Stomach smooth muscle (tissue), 2 donors: ENCODE data around the gene MX2.

Source experiments
- H3K27ac ChIP-seq: one replicate; pipeline ENCODE4 v1.7.0; 2013; ENCODE audit warnings: mild to moderate bottlenecking, low read length, inconsistent platforms
- H3K27me3 ChIP-seq, 2 donors: one replicate each; pipeline ENCODE4 v1.7.0; 2013; ENCODE audit warnings: low read length in 2 of 2; ENCODE audit not compliant: insufficient read depth in 2 of 2, control insufficient read depth in 1 of 2
- H3K36me3 ChIP-seq, 2 donors: one replicate each; pipeline ENCODE4 v1.7.0; 2013; ENCODE audit warnings: low read length in 2 of 2; ENCODE audit not compliant: control insufficient read depth in 2 of 2, insufficient read depth in 2 of 2
- H3K4me1 ChIP-seq: one replicate; pipeline ENCODE4 v1.7.0; 2013; ENCODE audit warnings: low read length; ENCODE audit not compliant: control insufficient read depth, insufficient read depth
- H3K4me3 ChIP-seq, 2 donors: one replicate each; pipeline ENCODE4 v1.7.0; 2013; ENCODE audit warnings: low read length in 2 of 2
- H3K9ac ChIP-seq, 2 donors: one replicate each; pipeline ENCODE4 v1.7.0; 2013; ENCODE audit warnings: low read length in 2 of 2, mild to moderate bottlenecking in 1 of 2
- H3K9me3 ChIP-seq, 2 donors: one replicate each; pipeline ENCODE4 v1.7.0; 2013; ENCODE audit warnings: low read length in 2 of 2; ENCODE audit not compliant: control insufficient read depth in 2 of 2
- donor health status: healthy.
- donor health status: Pancreatic carcinoma.

The MX2 gene

GRCh38 chr21:41429305-41429704 is 67.5 kb downstream of the MX2 start:
- H3K27me3 ChIP-seq: no peaks in the 10 kb centered on the region
- H3K36me3 ChIP-seq: peaks cover 23% of the 10 kb centered on the region in 2 donors
- H3K9ac ChIP-seq: no peak overlapping the region
- no peak overlapping the region for H3K27ac ChIP-seq
- H3K9me3 ChIP-seq: no peaks in the 10 kb centered on the region
- peaks cover 16% of the 10 kb centered on the region for H3K4me1 ChIP-seq
- no peak overlapping the region for H3K4me3 ChIP-seq

GRCh38 chr21:41429925-41430491 is 68.2 kb downstream of the MX2 start:
- Histone ChIP-seq H3K4me1 (peaks cover 16% of the 10 kb centered on the region), H3K27ac (no peak overlapping the region), H3K9me3 (no peaks in the 10 kb centered on the region), H3K27me3 (no peaks in the 10 kb centered on the region), H3K9ac (no peak overlapping the region), H3K36me3 (peaks cover 23% of the 10 kb centered on the region in 2 donors), H3K4me3 (no peak overlapping the region)

- no peaks in the 10 kb centered on the region for H3K27me3 ChIP-seq
- peaks cover 35% of the 10 kb centered on the region in 2 donors for H3K36me3 ChIP-seq
- no peaks in the 10 kb centered on the region for H3K9me3 ChIP-seq
- H3K9ac ChIP-seq: no peak overlapping the region
- peaks cover 5% of the 10 kb centered on the region for H3K4me1 ChIP-seq
- H3K4me3 ChIP-seq: no peak overlapping the region
- no peak overlapping the region for H3K27ac ChIP-seq
These were observed 70.1 kb downstream of the MX2 start for GRCh38 chr21:41431788-41432548.

GRCh38 chr21:41432562-41433460 is 71.0 kb downstream of the MX2 start:
- Histone ChIP-seq H3K9me3 (no peaks in the 10 kb centered on the region), H3K36me3 (peaks cover 37 to 39% of the 10 kb centered on the region in 2 donors), H3K27ac (no peak overlapping the region), H3K4me3 (no peak overlapping the region), H3K9ac (no peak overlapping the region), H3K27me3 (no peaks in the 10 kb centered on the region), H3K4me1 (peaks cover 3% of the 10 kb centered on the region)

GRCh38 chr21:41433566-41433965 is 71.7 kb downstream of the MX2 start:
- Histone ChIP-seq H3K27ac (no peak overlapping the region), H3K4me3 (no peak overlapping the region), H3K27me3 (no peaks in the 10 kb centered on the region), H3K36me3 (peaks cover 42 to 44% of the 10 kb centered on the region in 2 donors), H3K9me3 (no peaks in the 10 kb centered on the region), H3K4me1 (peaks cover 3% of the 10 kb centered on the region), H3K9ac (no peak overlapping the region)

- H3K36me3 ChIP-seq: peaks cover 46 to 47% of the 10 kb centered on the region in 2 donors
- no peaks in the 10 kb centered on the region for H3K9me3 ChIP-seq
- H3K27ac ChIP-seq: no peak overlapping the region
- no peaks in the 10 kb centered on the region for H3K4me1 ChIP-seq
- H3K27me3 ChIP-seq: no peaks in the 10 kb centered on the region
- H3K4me3 ChIP-seq: no peak overlapping the region
- H3K9ac ChIP-seq: no peak overlapping the region
These were observed 73.9 kb downstream of the MX2 start for GRCh38 chr21:41435706-41436105.

- no peak overlapping the region for H3K27ac ChIP-seq
- no peak overlapping the region for H3K4me3 ChIP-seq
- no peak overlapping the region for H3K9ac ChIP-seq
- no peaks in the 10 kb centered on the region for H3K4me1 ChIP-seq
- no peaks in the 10 kb centered on the region for H3K9me3 ChIP-seq
- no peaks in the 10 kb centered on the region for H3K27me3 ChIP-seq
- H3K36me3 ChIP-seq: peaks cover 45 to 46% of the 10 kb centered on the region in 2 donors
These were observed 75.9 kb downstream of the MX2 start for GRCh38 chr21:41437729-41438128.

GRCh38 chr21:41438425-41439113 is 76.7 kb downstream of the MX2 start:
- Histone ChIP-seq H3K4me1 (no peaks in the 10 kb centered on the region), H3K27me3 (no peaks in the 10 kb centered on the region), H3K4me3 (no peak overlapping the region), H3K36me3 (peaks cover 44 to 47% of the 10 kb centered on the region in 2 donors), H3K27ac (no peak overlapping the region), H3K9ac (no peak overlapping the region), H3K9me3 (no peaks in the 10 kb centered on the region)

GRCh38 chr21:41439248-41439647 is 77.4 kb downstream of the MX2 start:
- peaks cover 46 to 49% of the 10 kb centered on the region in 2 donors for H3K36me3 ChIP-seq
- H3K4me1 ChIP-seq: no peaks in the 10 kb centered on the region
- no peak overlapping the region for H3K27ac ChIP-seq
- H3K27me3 ChIP-seq: no peaks in the 10 kb centered on the region
- no peak overlapping the region for H3K4me3 ChIP-seq
- H3K9me3 ChIP-seq: no peaks in the 10 kb centered on the region
- no peak overlapping the region for H3K9ac ChIP-seq

- no peaks in the 10 kb centered on the region for H3K9me3 ChIP-seq
- no peaks in the 10 kb centered on the region for H3K4me1 ChIP-seq
- no peaks in the 10 kb centered on the region for H3K27me3 ChIP-seq
- peaks cover 55% of the 10 kb centered on the region in 2 donors for H3K36me3 ChIP-seq
- no peak overlapping the region for H3K27ac ChIP-seq
- H3K9ac ChIP-seq: no peak overlapping the region
- no peak overlapping the region for H3K4me3 ChIP-seq
These were observed 79.7 kb downstream of the MX2 start for GRCh38 chr21:41441546-41441945.
